ENCODE data around the gene LCP2. TPM values are rescaled to one million over a fixed set of nuclear protein-coding genes. Genes with fewer than 3 reads are reported as not detected.
"Not testable (repeated sequence)": the region's sequence is repeated elsewhere in the genome, so short reads cannot be mapped to it uniquely, and the experiment has no call there.

Gene LCP2
- total and polyA plus RNA-seq, 2 of the 8 experiments (the other 6 are each of a cell fraction or from before 2014, with no cell fraction given): 0.26 to 0.33 TPM

DNA sequence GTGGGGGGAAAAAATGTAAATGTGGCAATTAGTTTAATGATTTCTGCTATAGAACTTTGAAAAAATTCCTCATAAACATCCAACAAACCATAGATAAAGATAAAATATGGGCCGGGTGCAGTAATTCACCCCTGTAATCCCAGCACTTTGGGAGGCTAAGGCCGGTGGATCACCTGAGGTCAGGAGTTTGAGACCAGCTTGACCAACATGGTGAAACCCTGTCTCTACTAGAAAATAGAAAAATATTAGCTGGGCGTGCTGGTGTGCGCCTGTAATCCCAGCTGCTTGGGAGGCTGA lies 48.7 kb downstream of the LCP2 start:
- H4K91ac ChIP-seq (replicated peaks; ENCODE audit: insufficient read length, low read length); H3K79me1 ChIP-seq (ENCODE audit: low read depth, low read length); H4K20me1 ChIP-seq (replicated peaks in 1 of 2; ENCODE audit: control insufficient read depth in 1 of 2, insufficient read depth in 2 of 2, low read length in 2 of 2); H3K4me1 ChIP-seq (replicated peaks in 1 of 4; ENCODE audit: control insufficient read depth in 3 of 4, insufficient read depth in 4 of 4, low read length in 3 of 4); H3K9ac ChIP-seq (replicated peaks in 1 of 4; ENCODE audit: extremely low read depth in 1 of 4, low read depth in 3 of 4, low read length in 3 of 4); H2AK5ac ChIP-seq (ENCODE audit: low read depth, low read length); H3K36me3 ChIP-seq (ENCODE audit: control insufficient read depth in 2 of 4, insufficient read depth in 4 of 4, low read length in 3 of 4); H3K27ac ChIP-seq (ENCODE audit: low read depth, low read length); H4K8ac ChIP-seq (ENCODE audit: extremely low read depth, insufficient read depth, low read length); H2BK120ac ChIP-seq (replicated peaks; ENCODE audit: low read depth, low read length); H3K4me2 ChIP-seq (ENCODE audit: insufficient read depth in 1 of 2, low read depth in 2 of 2, low read length in 2 of 2); H3K18ac ChIP-seq (ENCODE audit: extremely low read depth, low read length); POLR2A ChIA-PET (ENCODE audit: partially characterized antibody); H2AFZ ChIP-seq (ENCODE audit: low read length); H2BK15ac ChIP-seq (ENCODE audit: low read length); H3K23me2 ChIP-seq (ENCODE audit: low read depth, low read length); H3K14ac ChIP-seq (ENCODE audit: insufficient read length); H3K56ac ChIP-seq (replicated peaks; ENCODE audit: insufficient read length, low read depth, low read length); H3K4me3 ChIP-seq (ENCODE audit: extremely low read depth in 1 of 4, insufficient read depth in 2 of 4, low read depth in 3 of 4, low read length in 4 of 4); H3K23ac ChIP-seq (ENCODE audit: insufficient read length); H4K5ac ChIP-seq (ENCODE audit: insufficient read length, low read depth, low read length); H3K27me3 ChIP-seq (replicated peaks in 1 of 4; ENCODE audit: control insufficient read depth in 3 of 4, extremely low read depth in 1 of 4, insufficient read depth in 3 of 4, low read length in 3 of 4); H3K79me2 ChIP-seq (ENCODE audit: control insufficient read depth in 1 of 2, insufficient read depth in 2 of 2, low read length in 2 of 2); H3K4ac ChIP-seq (replicated peaks; ENCODE audit: insufficient read length, low read depth, low read length); FAIRE-seq; CTCF ChIA-PET (ENCODE audit: partially characterized antibody); H2BK5ac ChIP-seq (ENCODE audit: low read depth, low read length); H2BK12ac ChIP-seq (ENCODE audit: low read depth, low read length); H2BK20ac ChIP-seq (ENCODE audit: low read length); DNase-seq (ENCODE audit: low read depth in 1 of 2, low spot score in 2 of 2): not testable (repeated sequence)
- 98% methylated on average over 4 of the region's 4 CpGs; no CpG with 5 or more reads in 1 of the 2 experiments for WGBS, 2 experiments (ENCODE audit: extremely low coverage in 1 of 2, insufficient coverage in 1 of 2, insufficient read length in 1 of 2, insufficient replicate concordance in 2 of 2, low coverage in 1 of 2, low lambda C conversion rate in 2 of 2, missing lambda C conversion rate in 1 of 2)
- peaks cover 2 to 13% of the 10 kb centered on the region in 2 experiments; a peak in 2 of 4 replicates for H3K9me3 ChIP-seq (ENCODE audit: insufficient read depth in 2 of 2, low read depth in 1 of 2, low read length in 1 of 2)

Measured in H1 (cell line).